Activated naive CD4-positive, alpha-beta T cell treated with anti-CD3 and anti-CD28 coated beads, Interleukin-2, amount 50 U/mL, for 16 hours (primary cell): Measurements from ENCODE around the gene CXCL17.
"Not testable (repeated sequence)": the region's sequence is repeated elsewhere in the genome, so short reads cannot be mapped to it uniquely, and the experiment has no call there.

Source experiments
- DNase-seq: peaks from one replicate; pipeline ENCODE4 v3.0.0-alpha.2; 2020

The CXCL17 gene

GRCh38 chr19:42442833-42443232, at the start of gene CXCL17:
CXCL17 (minus strand) TSS chr19:42442946; CDS start chr19:42442832, 114 bp downstream.
- no peak for DNase-seq

DNA sequence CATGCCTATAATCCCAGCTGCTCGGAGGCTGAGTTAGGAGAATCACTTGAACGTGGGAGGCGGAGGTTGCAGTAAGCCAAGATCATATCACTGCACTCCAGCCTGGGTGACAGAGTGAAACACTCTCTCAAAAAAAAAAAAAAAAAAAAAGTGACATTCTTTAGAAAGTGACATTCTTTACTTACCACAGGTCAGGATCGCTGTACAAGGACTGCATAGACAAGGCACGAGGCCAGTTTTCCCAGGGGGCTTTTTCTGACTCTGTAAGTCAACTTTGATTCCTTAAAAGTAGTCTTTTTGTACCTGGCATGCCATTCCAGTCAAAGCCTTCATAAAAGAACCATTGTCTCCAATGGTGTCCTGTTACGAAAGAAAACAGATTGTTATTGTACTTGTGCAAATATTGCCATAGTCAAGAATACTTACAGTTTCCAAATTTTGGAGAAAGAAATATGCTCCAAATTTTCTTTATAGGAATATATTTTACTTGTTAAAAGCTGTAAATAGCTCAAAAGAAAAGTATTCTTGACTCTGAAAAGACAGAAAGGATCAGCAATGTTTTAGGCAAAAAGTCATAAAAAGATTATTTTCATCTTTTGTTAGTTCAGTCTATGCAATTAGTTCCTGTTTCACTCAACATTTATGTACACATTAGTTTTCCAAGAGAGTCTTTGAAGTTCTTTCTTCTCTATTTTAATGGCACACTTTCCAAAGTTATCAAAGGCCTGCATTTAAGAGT, 46.2 kb upstream of the CXCL17 start:
- DNase-seq: no peak

GRCh38 chr19:42487798-42488178, 45.0 kb upstream of the CXCL17 start:
- no peak for DNase-seq

- DNase-seq: no peak
These were observed 44.5 kb upstream of the CXCL17 start for GRCh38 chr19:42487032-42487797.

GRCh38 chr19:42485036-42485435, 42.3 kb upstream of the CXCL17 start:
- DNase-seq: not testable (repeated sequence)

GRCh38 chr19:42480335-42481095, 37.8 kb upstream of the CXCL17 start:
- DNase-seq: no peak

GRCh38 chr19:42479736-42480135, 37.0 kb upstream of the CXCL17 start:
- DNase-seq: no peak

DNA sequence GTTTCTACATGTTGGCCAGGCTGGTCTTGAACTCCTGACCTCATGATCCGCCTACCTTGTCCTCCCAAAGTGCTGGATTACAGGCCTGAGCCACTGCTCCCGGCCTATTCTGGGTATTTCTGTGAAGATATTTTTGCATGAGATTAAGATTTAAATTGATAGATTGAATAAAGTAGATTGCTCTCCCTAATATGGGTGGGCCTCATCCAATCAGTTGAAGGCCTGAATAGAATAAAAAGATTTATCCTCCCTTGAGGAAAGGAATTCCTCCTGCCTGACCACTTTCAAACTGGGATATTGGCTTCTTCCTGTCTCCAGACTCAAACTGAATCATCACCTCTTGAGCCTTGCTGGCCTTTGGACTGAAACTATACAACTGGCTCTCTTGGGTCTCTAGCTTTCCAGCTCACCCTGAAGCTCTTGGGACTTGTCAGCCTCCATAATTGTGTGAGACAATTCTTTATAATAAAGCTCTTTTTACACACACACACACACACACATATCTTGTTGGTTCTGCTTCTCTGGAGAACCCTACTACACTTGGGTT, 36.1 kb upstream of the CXCL17 start:
- DNase-seq: no peak

DNA sequence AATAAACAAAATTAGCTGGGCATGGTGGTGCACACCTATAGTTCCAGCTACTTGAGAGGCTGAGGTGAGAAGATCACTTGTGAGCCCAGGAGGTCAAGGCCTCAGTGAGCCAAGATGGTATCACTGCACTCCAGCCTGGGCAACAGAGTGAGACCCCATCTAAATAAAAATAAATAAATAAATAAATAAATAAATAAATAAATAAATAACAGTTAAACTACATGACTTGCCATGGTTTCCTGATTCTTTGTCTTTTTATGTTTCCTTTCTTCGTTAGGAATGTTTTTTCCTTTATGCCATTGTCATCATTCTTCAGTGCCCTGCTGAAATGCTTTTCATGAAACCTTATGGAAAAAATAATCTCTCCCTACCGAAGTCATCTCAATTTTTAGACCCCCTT, 35.2 kb upstream of the CXCL17 start:
- no peak for DNase-seq

- DNase-seq: no peak
These were observed 34.4 kb upstream of the CXCL17 start for GRCh38 chr19:42477117-42477516.

GRCh38 chr19:42475366-42475765, 32.6 kb upstream of the CXCL17 start:
- DNase-seq: no peak

DNA sequence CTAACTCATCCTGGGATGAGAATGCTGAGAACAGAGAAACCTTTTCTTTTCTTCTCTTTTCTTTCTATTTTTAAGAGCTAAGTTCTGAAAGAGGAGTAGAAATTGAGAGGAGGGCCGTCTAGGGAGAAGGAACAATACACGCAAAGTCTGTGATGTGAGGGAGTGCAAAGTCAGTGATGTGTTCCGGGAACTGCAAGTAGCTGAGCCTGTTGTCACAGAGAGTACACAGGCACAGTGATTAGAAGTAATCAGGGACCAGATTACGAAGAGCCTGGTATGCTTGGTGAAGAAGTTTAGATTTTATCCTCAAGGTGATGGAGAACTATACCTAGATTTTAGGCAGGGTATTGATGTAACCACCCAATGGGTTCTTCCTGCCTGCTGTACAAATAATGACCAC, 32.0 kb upstream of the CXCL17 start:
- no peak for DNase-seq

DNA sequence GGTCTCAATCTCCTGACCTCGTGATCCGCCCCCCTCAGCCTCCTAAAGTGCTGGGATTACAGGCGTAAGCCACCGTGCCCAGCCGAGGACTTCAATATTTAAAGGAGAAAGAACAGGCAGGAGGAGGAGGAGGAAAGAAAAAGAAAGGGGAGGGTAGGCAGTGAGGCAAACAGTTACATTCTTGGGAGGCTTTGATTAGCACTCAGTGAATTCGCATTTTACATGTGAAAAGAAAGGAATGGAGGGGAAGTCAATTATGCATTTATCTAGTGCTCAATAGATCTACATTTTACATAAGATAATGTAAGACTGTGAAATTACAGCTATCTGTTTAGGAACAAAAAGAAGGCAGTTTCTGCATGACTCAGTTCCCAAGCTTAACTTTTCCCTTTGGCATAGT, 30.9 kb upstream of the CXCL17 start:
- DNase-seq: no peak

- DNase-seq: no peak
These were observed 29.8 kb upstream of the CXCL17 start for GRCh38 chr19:42472402-42473147.

- DNase-seq: no peak
These were observed 29.0 kb upstream of the CXCL17 start for GRCh38 chr19:42471554-42472249.

DNA sequence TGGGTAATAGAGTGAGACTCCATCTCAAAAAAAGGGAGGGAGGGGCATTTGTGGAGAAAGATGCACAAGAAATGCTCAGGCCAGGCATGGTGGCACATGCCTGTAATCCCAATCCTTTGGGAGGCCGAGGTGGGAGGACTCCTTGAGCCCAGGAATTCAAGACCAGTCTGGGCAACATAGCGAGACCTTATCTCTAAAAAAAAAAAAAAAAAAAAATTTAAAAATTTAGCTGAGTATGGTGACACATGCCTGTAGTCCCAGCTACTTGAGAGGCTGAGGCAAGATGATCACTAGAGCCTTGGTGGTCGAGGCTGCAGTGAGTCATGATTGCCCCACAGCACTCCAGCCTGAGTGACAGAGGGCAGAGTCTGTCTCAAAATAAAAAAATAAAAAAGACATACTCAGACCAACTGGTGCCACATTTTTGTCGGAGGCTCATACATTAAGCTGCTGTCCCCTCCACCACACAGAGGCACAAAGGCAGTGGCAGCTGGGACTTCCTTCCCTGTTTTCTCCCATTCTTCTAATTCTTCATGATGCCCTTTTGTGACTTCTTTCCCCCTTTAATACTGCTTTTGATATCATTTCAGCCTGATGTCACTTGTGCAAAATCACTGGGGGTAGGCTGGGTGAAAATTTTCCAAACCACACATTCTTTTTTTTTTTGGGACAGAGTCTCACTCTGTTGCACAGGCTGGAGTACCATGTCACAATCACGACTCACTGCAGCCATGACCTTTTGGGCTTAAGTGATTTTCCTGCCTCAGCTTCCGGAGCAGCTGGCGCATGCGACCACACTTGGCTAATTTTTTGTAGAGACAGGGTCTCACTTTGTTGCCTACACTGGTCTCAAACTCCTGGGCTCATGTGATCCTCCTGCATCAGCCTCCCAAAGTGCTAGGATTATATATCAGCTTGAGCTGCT, 26.8 kb upstream of the CXCL17 start:
- no peak for DNase-seq

GRCh38 chr19:42468273-42468796, 25.6 kb upstream of the CXCL17 start:
- DNase-seq: no peak

DNA sequence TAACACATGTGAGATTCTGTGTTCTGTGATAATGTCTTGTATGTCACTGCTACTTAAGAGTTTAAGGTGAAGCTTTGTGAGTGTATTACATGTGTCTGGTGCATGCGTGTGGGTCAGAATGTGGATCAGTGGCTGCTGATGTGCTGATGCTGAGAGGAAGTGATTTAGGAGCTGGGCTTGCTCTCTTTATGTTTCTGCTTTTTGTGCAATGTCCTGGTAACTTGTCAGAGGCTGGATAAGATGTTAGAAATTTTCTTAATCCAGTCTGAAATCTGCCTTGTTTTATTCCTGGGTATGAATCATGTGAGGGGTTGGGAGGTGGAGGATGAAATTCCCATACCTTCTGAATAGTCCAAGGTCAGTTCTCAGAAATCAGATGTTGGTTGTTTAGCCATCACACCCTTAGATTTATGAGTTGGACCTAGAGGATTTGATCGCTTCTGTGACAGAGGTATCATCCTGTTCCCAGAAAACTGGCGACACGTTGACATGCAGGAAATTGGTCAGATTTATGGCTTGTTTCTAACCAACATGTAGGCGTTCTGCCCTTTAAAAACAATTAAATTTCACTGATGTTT, 24.5 kb upstream of the CXCL17 start:
- no peak for DNase-seq

DNA sequence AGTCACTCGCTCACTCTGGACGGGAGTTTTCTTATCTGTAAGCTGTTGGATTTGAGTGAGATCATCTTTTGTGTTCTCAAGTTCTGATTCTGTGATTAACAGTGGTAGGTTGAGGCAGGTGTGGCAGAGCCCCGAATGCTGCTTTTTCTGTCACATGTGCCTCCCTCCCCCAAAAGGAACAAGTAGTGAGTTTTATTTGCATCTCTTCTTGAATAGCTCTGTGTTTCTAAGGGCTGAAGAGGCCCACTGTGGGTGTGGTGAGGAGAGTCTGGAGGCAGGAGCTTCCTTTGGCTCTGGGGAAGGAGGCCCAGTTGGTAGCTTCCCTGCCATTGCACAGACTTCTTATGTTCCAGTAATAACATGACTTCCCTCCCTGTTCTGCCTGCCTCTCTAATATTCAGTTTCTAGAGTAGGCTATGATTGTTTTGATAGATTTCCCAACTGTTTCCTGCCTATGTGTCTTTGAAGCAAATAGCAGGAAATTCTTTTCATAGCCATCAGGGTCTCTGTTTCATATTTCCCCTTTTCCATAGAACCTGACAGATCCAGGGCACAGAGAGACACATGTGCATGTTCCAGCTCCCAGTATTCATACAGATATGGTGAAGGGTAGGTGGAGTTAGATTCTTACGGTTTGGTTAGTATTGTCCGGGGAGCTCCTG, 23.9 kb upstream of the CXCL17 start:
- DNase-seq: no peak

- no peak for DNase-seq
These were observed 23.1 kb upstream of the CXCL17 start for GRCh38 chr19:42465827-42466280.
